Fibroblast of pulmonary artery (primary cell): ENCODE data around the gene KLK3.
A peak's percentile ranks its signal among the peaks of the same experiment; 100 is the strongest.

Experiments used
- DNase-seq: peaks from one replicate; pipeline ENCODE4 v3.0.0-alpha.2; 2010; ENCODE audit warnings: low read depth
- H3K4me3 ChIP-seq: replicated peaks from 2 replicates; pipeline ENCODE4 v1.5.1; 2011; ENCODE audit warnings: low read depth, mild to moderate bottlenecking, control low read depth, low read length, moderate library complexity
- TF ChIP-seq, protein P1 (sequence below): IDR thresholded peaks from 2 replicates; pipeline ENCODE4 v1.5.1; 2011; ENCODE audit warnings: mild to moderate bottlenecking, control low read depth, low read length, inconsistent platforms; ENCODE audit errors: missing control alignments

KLK3 gene

DNA sequence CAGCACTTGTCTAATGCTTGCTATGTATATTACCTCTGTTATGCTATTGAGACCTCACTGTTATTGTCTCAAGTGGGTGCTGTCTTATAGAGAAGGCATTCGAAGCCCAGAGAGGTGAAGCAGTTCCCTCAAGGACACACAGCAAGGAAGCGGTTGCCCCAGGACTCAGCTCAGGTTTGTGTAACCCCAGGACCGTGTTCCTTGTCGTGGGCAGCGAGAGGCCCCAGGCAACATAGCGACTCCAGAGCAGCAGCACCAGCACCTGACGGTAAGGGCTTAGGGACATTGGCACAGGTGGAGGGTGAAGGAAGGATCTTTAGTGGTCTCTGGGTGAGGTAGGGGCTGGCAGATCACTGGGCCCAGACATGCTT is 23.7 kb upstream of the KLK3 start:
- TF ChIP-seq, protein P1, sequence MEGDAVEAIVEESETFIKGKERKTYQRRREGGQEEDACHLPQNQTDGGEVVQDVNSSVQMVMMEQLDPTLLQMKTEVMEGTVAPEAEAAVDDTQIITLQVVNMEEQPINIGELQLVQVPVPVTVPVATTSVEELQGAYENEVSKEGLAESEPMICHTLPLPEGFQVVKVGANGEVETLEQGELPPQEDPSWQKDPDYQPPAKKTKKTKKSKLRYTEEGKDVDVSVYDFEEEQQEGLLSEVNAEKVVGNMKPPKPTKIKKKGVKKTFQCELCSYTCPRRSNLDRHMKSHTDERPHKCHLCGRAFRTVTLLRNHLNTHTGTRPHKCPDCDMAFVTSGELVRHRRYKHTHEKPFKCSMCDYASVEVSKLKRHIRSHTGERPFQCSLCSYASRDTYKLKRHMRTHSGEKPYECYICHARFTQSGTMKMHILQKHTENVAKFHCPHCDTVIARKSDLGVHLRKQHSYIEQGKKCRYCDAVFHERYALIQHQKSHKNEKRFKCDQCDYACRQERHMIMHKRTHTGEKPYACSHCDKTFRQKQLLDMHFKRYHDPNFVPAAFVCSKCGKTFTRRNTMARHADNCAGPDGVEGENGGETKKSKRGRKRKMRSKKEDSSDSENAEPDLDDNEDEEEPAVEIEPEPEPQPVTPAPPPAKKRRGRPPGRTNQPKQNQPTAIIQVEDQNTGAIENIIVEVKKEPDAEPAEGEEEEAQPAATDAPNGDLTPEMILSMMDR: no peak
- no peak overlapping the region for H3K4me3 ChIP-seq
- no peak for DNase-seq

DNA sequence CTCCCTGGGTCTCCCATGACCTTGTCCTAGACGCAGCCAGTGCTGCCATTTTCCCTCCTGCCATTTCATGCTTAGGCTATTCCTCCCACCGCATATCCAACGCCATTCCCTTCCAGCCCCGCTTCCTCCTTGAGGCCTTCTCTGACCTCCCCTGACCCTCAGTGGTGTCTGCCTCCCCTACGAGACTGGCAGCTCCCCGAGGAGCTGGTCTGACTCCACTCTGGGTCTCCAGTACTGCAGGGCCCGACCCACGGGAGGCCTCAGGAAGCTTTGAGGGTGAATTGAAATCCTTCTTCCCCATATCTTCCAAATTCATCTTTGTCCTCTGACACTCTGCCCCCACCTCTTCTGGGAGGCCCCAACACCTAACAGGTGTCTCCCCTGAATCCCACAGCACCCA is 22.0 kb upstream of the KLK3 start:
- TF ChIP-seq, protein P1: no peak
- no peak overlapping the region for H3K4me3 ChIP-seq
- no peak for DNase-seq

DNA sequence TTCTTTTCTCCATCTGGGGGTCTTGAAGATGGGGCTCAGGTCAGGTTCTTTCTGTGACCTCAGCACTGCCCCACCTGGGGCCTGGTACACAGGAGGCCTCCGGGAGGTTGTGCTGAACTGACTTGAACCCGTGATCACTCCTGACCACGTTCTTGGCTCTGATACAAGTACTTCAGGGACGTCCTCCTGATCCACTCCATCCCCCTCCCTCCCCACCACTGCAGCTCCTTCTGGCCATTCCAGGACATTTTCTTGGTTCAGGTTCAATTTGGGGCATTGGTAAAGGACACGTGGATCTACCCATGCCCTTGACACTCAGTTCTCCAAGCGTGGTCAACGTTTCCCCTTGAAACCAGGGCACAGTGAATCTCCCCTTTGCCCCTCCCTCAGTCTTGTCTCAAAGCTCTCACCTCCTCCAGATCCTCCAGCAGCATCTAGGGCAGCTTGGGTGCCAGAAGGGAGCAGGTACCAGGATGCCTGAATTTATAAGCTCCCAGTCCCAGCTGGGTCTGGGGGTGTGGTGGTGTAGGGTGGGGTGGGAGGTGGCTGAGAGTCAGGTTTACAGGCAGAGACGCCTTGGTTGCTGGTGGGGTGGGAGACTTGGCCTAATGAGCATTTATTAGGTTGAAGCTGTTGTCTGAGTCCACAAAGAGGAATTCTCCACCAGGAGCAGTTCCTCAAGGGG is 21.5 kb upstream of the KLK3 start, which contains the start of gene KLK15:
TSS of gene KLK15 (minus strand) at position 458 of the 685 bp plus-strand sequence. CDS start 2,082 bp downstream, outside the sequence.
- no peak for DNase-seq
- no peak within 1 kb of the TSS for H3K4me3 ChIP-seq
- TF ChIP-seq, protein P1: no peak

DNA sequence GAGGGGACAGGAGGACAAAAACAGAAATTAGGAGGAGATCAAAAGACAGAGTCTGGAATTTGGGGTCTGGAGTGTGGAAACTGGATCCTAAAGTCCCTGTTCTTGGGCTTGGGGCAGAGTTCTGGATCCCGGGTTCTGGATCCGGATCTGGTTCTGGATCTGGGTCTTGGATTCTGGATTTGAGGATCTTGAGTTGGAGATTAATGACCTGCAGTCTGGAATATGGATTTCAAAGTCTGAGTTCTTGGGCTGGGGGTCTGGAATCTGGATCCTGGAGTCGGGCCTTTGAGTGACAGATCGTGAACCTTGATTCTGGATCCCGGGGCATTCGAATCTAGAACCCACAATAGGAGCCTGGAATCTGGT is 20.9 kb upstream of the KLK3 start:
- no peak for DNase-seq
- no peak overlapping the region for H3K4me3 ChIP-seq
- TF ChIP-seq, protein P1: no peak

DNA sequence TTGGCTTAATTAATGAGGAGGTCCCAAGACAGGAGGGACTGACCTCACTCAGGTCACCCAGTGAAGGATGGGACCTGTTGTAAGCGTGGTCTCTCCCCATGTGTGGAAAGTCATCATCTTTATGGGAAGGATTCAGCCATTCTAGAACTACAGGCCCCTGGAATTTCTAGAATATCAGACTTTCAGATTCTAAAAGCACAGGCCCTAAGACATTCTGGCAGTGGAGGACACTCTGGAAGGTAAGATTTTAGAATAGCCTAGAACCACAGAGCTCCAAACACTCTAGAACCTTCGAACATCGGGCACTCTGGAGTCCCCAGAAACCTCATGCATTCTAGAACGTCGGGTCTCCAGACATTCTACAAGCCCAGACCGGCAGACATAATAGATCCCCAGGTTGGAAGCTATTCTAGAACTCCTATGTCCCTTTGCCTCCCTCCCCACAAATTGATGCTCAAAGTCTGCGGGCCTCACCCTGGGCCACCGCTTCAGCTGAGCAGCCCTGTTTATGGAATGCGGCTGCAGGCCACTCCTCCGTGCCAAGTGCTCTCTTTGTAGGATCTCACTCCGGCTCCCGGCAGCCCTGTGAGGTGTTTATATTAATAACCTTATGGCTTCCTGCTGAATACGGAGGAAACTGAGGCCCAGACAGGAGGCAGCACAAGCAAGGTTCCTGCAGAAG is 19.5 kb upstream of the KLK3 start:
- peak; percentile 7 for DNase-seq
- H3K4me3 ChIP-seq: peak overlapping the region; percentile 64

DNA sequence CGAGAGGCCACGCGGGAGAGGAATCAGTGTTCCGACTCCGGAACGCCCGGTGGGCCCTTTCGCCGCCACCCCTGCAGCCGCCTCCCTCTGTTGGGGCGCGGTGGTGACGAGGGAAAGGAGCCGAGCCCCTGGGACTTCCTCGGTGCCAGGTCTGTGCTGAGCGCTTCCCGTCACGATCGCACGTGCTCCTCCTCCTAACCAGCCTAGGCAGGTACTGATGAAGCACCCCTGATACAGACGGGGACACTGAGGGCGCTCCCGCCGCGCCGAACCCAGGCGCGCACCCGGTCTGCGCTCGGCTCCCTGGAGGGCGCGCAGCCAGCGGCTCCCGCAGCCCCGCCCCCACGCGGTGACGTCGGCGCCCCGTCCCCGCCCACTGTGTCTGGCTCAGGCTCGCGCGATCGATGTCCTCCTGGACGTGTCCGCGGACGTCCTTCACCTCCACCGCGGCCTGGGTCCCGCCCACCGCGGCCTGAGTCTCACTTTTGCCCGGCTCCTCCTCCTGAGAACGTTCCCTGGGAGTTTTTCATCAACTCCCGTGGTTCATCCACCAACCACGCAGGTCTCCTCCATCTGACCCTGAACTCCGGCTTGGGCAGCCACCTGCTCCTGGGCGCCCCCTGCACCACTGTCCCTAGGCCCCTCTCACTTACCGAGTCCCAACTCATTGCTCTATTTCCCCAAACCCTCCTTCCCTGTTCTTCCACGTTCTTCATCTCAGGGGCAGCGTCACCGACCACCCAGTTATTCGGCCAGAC is 18.8 kb upstream of the KLK3 start:
- DNase-seq: peak; percentile 61
- TF ChIP-seq, protein P1: no peak
- H3K4me3 ChIP-seq: peak overlapping the region; percentile 64

More for the DNA sequence above, 19.5 kb upstream of the KLK3 start:
- TF ChIP-seq, protein P1: no peak
